Stimulated activated CD8-positive, alpha-beta memory T cell treated with anti-CD3 and anti-CD28 coated beads, Interleukin-12 subunit alpha, Interleukin-12 subunit beta, amount 100 ng/mL, for 1 hour (primary cell): ENCODE results near the gene ARHGDIB.

Experiments
- DNase-seq: peaks from one replicate; pipeline ENCODE4 v3.0.0-alpha.2; 2020; ENCODE audit warnings: low read depth

ARHGDIB gene

GRCh38 chr12:14961466-14962152 is at the start of gene ARHGDIB:
ARHGDIB (minus strand) TSS chr12:14961601; CDS start chr12:14950712, 10,889 bp downstream.
- DNase-seq: peak; percentile 63

GRCh38 chr12:15011162-15011561 is 49.8 kb upstream of the ARHGDIB start:
- no peak for DNase-seq

- no peak for DNase-seq
Measured at GRCh38 chr12:15007551-15007950, 46.1 kb upstream of the ARHGDIB start.

- no peak for DNase-seq
Measured at GRCh38 chr12:15005064-15005463, 43.7 kb upstream of the ARHGDIB start.

GRCh38 chr12:15004421-15004820 is 43.0 kb upstream of the ARHGDIB start:
- DNase-seq: no peak

GRCh38 chr12:15001733-15002382 is 40.5 kb upstream of the ARHGDIB start:
- no peak for DNase-seq

GRCh38 chr12:15000575-15000974 is 39.2 kb upstream of the ARHGDIB start:
- no peak for DNase-seq

- no peak for DNase-seq
Measured at GRCh38 chr12:14999695-15000365, 38.4 kb upstream of the ARHGDIB start.

GRCh38 chr12:14999021-14999694 is 37.8 kb upstream of the ARHGDIB start:
- no peak for DNase-seq

GRCh38 chr12:14997998-14998397 is 36.6 kb upstream of the ARHGDIB start:
- no peak for DNase-seq

GRCh38 chr12:14995583-14996425 is 34.4 kb upstream of the ARHGDIB start:
- DNase-seq: no peak

- no peak for DNase-seq
Measured at GRCh38 chr12:14994610-14995009, 33.2 kb upstream of the ARHGDIB start.

GRCh38 chr12:14993537-14994266 is 32.3 kb upstream of the ARHGDIB start:
- DNase-seq: no peak

- no peak for DNase-seq
Measured at GRCh38 chr12:14993117-14993516, 31.7 kb upstream of the ARHGDIB start.

- DNase-seq: no peak
Measured at GRCh38 chr12:14992673-14993072, 31.3 kb upstream of the ARHGDIB start.

GRCh38 chr12:14991069-14991468 is 29.7 kb upstream of the ARHGDIB start:
- no peak for DNase-seq

GRCh38 chr12:14989790-14990189 is 28.4 kb upstream of the ARHGDIB start:
- DNase-seq: no peak

- DNase-seq: no peak
Measured at GRCh38 chr12:14988035-14988434, 26.6 kb upstream of the ARHGDIB start.

GRCh38 chr12:14986449-14986848 is 25.0 kb upstream of the ARHGDIB start:
- DNase-seq: no peak

- DNase-seq: no peak
Measured at GRCh38 chr12:14984766-14985285, 23.4 kb upstream of the ARHGDIB start.

- no peak for DNase-seq
Measured at GRCh38 chr12:14984036-14984435, 22.6 kb upstream of the ARHGDIB start.
